HG02798 (cell line): Measurements from ENCODE around the gene MCM10.
"Not testable (repeated sequence)": the region's sequence is repeated elsewhere in the genome, so short reads cannot be mapped to it uniquely, and the experiment has no call there.

Source experiments
- ATAC-seq: cut with Tn5 transposase; IDR thresholded peaks from one replicate; pipeline ENCODE4 v1.9.1; 2021; ENCODE audit warnings: mild to moderate bottlenecking; ENCODE audit not compliant: unreplicated experiment, poor library complexity

MCM10 gene

DNA sequence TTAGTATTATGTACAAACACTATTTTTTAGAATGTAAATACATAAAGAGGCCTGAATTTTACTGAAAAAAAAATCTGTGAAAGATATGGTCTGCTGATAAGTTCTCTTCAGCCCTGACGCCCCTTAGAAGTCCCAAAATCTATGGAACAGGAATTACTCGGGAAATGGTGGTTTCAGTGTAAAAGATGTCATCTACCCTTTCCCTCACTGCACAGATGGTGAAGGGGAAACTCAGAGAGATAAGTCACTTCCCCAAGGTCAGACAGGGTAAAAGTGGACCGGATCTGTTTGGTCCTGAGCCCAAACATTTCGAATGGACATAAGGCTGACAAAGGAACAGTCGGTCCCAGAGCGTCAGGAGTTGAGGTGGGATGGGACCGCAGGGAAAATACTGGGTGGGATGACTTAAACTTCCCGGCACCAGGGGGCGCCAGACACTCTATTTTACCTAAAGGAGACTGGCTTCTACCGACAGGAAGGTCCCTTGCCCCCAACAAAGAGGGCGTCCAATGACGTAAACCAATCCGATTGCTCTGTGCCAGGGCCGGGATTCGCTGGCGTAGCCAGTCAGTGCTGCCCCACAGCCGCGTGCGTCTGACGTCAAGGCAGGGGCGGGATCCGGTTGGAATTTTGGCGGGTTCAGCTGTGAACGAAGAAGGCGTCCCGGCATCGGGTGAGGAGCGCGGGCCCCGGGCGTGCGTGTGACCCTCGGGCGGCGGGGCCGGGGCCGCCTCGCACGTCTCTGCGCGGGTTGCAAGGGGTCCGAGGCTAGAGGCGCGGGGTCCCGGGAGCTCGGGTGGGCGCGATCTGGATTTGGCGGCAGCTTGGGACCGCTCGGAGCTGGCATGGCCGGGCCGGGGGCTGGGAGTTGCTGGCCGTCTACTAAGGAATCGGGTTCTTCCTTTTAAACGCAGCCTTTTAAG lies at the start of gene MCM10:
Gene MCM10 (plus strand): TSS at position 625 of the 923 bp plus-strand sequence. CDS start 2,645 bp downstream, outside the sequence.
- ATAC-seq, result peak; percentile 100

GRCh38 chr10:13113544-13113943 lies 47.8 kb upstream of the MCM10 start:
- no peak for ATAC-seq

GRCh38 chr10:13115832-13116803 lies 45.2 kb upstream of the MCM10 start:
- ATAC-seq, result no peak

GRCh38 chr10:13117841-13118783 lies 43.2 kb upstream of the MCM10 start:
- no peak for ATAC-seq

GRCh38 chr10:13118784-13119410 lies 42.5 kb upstream of the MCM10 start:
- no peak for ATAC-seq

DNA sequence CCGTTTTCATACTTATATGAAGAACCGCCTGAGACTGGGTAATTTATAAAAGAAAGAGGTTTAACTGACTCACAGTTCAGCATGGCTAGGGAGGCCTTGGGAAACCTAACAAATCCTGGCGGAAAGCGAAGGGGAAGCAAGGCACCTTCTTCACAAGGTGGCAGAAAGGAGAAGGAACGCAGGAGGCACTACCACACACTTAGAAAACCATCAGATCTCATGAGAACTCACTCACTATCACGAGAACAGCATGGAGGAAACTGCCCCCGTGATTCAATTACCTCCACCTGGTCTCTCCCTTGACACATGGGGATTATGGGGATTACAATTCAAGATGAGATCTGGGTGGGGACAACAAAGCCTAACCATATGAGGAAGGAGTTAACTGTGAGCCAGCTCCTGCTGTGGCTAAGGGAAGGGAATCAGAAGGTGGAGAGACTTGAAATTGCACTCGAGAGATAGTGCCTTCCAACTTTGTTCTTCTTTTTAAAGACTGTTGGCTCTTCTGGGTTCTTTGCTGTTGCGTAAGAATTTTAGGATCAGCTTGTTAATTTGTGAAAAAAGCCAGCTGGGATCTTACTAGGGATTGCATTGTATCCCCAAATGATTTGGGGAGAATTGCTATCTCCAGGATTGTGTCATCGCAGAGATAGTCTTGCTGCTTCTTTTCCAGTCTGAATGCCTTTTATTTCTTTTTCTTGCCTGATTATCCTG lies 40.4 kb upstream of the MCM10 start:
- ATAC-seq, result no peak

DNA sequence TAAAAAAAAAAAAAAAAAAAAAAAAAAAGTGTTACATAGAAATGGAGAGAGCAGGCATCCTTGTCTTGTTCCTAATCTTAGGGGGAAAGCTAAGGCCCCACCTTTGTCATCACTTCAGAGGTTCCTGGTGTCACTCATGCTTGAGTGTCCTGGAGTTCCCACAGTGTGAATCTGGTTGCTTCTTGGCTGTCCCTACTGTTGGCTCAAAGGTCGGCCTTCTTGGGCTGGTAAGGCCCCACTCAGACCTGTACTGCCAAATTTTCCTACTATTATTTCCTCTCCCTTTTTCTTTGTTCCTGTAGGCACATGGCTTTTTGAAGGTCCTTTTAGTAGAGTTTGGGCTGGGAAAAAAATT lies 39.9 kb upstream of the MCM10 start:
- no peak for ATAC-seq

GRCh38 chr10:13136651-13137050 lies 24.7 kb upstream of the MCM10 start:
- ATAC-seq, result no peak

GRCh38 chr10:13139150-13139549 lies 22.2 kb upstream of the MCM10 start:
- ATAC-seq, result no peak

- no peak for ATAC-seq
These were observed 21.7 kb upstream of the MCM10 start for GRCh38 chr10:13139676-13140075.

GRCh38 chr10:13140627-13141190 lies 20.6 kb upstream of the MCM10 start:
- no peak for ATAC-seq

DNA sequence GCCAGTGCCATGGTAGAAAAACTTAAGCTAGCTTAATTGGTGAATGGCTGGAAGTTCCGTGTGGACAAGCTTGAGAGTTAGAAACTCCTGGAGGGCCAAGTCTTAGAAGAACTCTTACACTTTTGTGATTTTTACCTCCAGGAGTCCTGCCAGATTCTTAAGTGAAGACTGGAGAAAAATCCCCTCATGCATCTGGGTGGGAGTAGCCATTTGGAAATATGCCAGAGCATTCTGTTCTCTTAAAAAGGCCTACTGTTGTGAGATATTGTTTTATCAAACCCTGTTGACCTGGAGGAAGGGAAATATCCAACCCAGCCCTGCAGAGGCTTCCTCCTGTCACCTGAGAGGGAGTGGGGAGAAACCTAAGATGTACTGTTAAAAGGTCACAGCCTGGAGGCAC lies 17.6 kb upstream of the MCM10 start:
- no peak for ATAC-seq

DNA sequence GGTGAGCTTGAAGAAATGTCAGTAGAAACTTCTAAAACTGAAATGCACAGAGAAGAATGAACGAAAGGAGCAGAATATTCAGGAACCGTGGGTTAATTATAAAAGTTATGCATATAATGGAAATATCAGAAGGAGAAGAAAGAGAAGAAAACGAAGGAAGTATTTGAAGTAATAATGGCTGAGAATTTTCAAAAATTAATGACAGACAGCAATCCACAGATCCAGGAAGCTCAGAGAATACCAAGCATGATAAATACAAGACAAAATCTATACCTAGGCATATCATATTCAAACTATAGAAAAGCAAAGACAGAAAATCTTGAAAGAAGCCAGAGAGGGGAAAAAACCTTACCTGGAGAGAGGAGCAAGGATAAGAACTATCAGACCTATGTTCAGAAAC lies 16.5 kb upstream of the MCM10 start:
- ATAC-seq, result no peak

- ATAC-seq, result no peak
These were observed 15.0 kb upstream of the MCM10 start for GRCh38 chr10:13146379-13146778.

- ATAC-seq, result no peak
These were observed 14.2 kb upstream of the MCM10 start for GRCh38 chr10:13147161-13147560.

- no peak for ATAC-seq
These were observed 9.1 kb upstream of the MCM10 start for GRCh38 chr10:13152296-13152695.

DNA sequence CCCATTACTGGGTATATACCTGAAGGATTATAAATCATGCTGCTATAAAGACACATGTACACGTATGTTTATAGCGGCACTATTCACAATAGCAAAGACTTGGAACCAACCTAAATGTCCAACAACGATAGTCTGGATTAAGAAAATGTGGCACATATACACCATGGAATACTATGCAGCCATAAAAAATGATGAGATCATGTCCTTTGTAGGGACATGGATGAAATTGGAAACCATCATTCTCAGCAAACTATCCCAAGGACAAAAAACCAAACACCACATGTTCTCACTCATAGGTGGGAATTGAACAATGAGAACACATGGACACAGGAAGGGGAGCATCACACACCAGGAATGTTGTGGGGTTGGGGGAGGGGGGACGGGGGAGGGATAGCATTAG lies 5.5 kb upstream of the MCM10 start:
- not testable (repeated sequence) for ATAC-seq

- no peak for ATAC-seq
These were observed 3.0 kb upstream of the MCM10 start for GRCh38 chr10:13158401-13158800.

DNA sequence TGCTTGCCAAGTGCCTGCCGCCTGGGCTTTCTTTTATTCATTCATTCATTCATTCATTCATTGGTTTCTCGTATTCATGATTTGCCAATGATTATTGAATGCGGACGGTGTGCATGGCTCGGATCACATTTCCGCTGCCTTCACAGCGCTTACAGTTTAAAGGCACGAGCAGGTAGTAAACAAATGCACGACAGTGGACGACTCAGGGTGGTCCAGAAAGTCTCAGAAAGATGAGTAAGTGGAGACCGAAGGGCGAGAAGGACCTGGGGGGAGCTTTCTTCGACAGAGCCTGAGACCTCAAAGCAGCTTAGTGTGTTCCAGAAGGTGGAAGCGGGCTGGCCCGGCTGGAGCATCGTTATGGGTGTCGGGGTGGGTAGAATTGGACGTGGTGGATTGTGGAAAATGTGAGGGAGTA lies 506 bp downstream of the MCM10 start:
- ATAC-seq, result no peak
